Peyer's patch (tissue), 4 donors: ENCODE results near the gene IDI1.

Experiments
- POLR2A ChIP-seq, 2 donors: fragments of 450-650 bp; IDR thresholded peaks; one replicate each; pipeline ENCODE4 v1.5.1; 2017; ENCODE audit warnings: antibody characterized with exemption in 2 of 2, mild to moderate bottlenecking in 2 of 2, moderate library complexity in 2 of 2
- TF ChIP-seq, protein P1 (sequence below), 6 experiments: fragments of 450-650 bp in 4 of 6; fragments of 200-600 bp in 2 of 6; sonication (generic) in 1 of 6; IDR thresholded peaks; one replicate each; pipeline ENCODE4 v1.5.1; 2017 to 2019; ENCODE audit warnings: antibody characterized with exemption in 6 of 6, mild to moderate bottlenecking in 3 of 6, moderate library complexity in 1 of 6

DNA sequence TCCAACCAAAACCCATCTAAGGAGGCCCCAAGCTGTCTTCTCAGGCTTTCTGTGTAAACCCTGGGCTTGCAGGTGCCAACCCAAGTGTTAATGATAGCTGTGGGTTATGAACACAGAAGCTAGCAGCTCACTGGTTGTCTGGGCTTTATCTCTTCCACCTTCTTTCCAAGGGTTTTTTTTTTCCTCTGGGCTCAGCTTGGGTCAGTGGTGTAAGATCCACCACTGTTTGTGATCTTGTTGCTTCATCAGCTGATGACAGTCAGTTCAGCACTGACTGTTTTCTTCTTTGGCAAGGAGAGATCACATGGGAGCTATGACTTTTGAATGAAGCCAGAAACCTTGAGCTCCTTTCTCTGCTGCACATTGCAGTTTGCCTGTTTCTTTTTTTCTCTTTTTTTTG lies 56.0 kb downstream of the IDI1 start:
- TF ChIP-seq, protein P1, sequence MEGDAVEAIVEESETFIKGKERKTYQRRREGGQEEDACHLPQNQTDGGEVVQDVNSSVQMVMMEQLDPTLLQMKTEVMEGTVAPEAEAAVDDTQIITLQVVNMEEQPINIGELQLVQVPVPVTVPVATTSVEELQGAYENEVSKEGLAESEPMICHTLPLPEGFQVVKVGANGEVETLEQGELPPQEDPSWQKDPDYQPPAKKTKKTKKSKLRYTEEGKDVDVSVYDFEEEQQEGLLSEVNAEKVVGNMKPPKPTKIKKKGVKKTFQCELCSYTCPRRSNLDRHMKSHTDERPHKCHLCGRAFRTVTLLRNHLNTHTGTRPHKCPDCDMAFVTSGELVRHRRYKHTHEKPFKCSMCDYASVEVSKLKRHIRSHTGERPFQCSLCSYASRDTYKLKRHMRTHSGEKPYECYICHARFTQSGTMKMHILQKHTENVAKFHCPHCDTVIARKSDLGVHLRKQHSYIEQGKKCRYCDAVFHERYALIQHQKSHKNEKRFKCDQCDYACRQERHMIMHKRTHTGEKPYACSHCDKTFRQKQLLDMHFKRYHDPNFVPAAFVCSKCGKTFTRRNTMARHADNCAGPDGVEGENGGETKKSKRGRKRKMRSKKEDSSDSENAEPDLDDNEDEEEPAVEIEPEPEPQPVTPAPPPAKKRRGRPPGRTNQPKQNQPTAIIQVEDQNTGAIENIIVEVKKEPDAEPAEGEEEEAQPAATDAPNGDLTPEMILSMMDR (IDR thresholded peaks at IDR 0.05): no peak
- TF ChIP-seq POLR2A (IDR thresholded peaks at IDR 0.05): no peak
